ENCODE results near the gene OR2A2.

GRCh38 chr7:144100607-144101006 lies 8.8 kb upstream of the OR2A2 start:
- TF ChIP-seq CTCF (IDR thresholded peaks at IDR 0.05) (no peak), POLR2A (IDR thresholded peaks at IDR 0.05) (no peak), EP300 (IDR thresholded peaks at IDR 0.05) (no peak)

Measured in tibial nerve (tissue), 4 donors.